ENCODE data around the gene PLEKHA6. TPM values are rescaled to one million over a fixed set of nuclear protein-coding genes. Genes with fewer than 3 reads are reported as not detected.

PLEKHA6 gene
- total RNA-seq, 2 donors from 2014 or later: 24.5 to 49.3 TPM

GRCh38 chr1:204401730-204402129 is 42.0 kb upstream of the PLEKHA6 start:
- TF ChIP-seq POLR2A (IDR thresholded peaks at IDR 0.05) (no peak), POLR2AphosphoS5 (IDR thresholded peaks at IDR 0.05) (no peak), CTCF (IDR thresholded peaks at IDR 0.05) (no peak)
- Histone ChIP-seq H3K4me3 (no peak overlapping the region), H3K27me3 (replicated peaks; ENCODE audit: insufficient read depth) (no peaks in the 10 kb centered on the region), H3K9me3 (no peaks in the 10 kb centered on the region), H3K36me3 (no peaks in the 10 kb centered on the region), H3K4me1 (replicated peaks) (no peaks in the 10 kb centered on the region), H3K27ac (no peak overlapping the region)
- DNase-seq (ENCODE audit: low spot score): no peak
- intact Hi-C loops (cut with DNase I): no loop called here
- 89% methylated on average over 3 of the region's 3 CpGs for WGBS

- H3K27me3 ChIP-seq (replicated peaks; ENCODE audit: insufficient read depth): no peaks in the 10 kb centered on the region
- 85% methylated on average over 6 of the region's 6 CpGs for WGBS
- H3K4me1 ChIP-seq (replicated peaks): no peaks in the 10 kb centered on the region
- H3K27ac ChIP-seq: no peak overlapping the region
- intact Hi-C loops (cut with DNase I): no loop called here
- H3K9me3 ChIP-seq: no peaks in the 10 kb centered on the region
- DNase-seq (ENCODE audit: low spot score): no peak
- H3K36me3 ChIP-seq: no peaks in the 10 kb centered on the region
- H3K4me3 ChIP-seq: no peak overlapping the region
- TF ChIP-seq CTCF (IDR thresholded peaks at IDR 0.05) (no peak), POLR2A (IDR thresholded peaks at IDR 0.05) (no peak), POLR2AphosphoS5 (IDR thresholded peaks at IDR 0.05) (no peak)
Observed at GRCh38 chr1:204400882-204401510, 41.3 kb upstream of the PLEKHA6 start.

GRCh38 chr1:204398197-204399125 is 38.7 kb upstream of the PLEKHA6 start:
- Histone ChIP-seq H3K27ac (peak overlapping the region in 1 of 2 donors; percentile 12), H3K4me3 (no peak overlapping the region), H3K27me3 (replicated peaks; ENCODE audit: insufficient read depth) (no peaks in the 10 kb centered on the region), H3K36me3 (no peaks in the 10 kb centered on the region), H3K9me3 (no peaks in the 10 kb centered on the region), H3K4me1 (replicated peaks) (no peaks in the 10 kb centered on the region)
- peak; percentile 84 for DNase-seq (ENCODE audit: low spot score)
- 66% methylated on average over 7 of the region's 7 CpGs for WGBS
- intact Hi-C loops (cut with DNase I): no loop called here
- TF ChIP-seq CTCF (IDR thresholded peaks at IDR 0.05) (peak; percentile 48 to 87 (median 84)), POLR2A (IDR thresholded peaks at IDR 0.05) (no peak), POLR2AphosphoS5 (IDR thresholded peaks at IDR 0.05) (peak; percentile 80)

- no peaks in the 10 kb centered on the region for H3K36me3 ChIP-seq
- no peaks in the 10 kb centered on the region for H3K9me3 ChIP-seq
- no peaks in the 10 kb centered on the region for H3K4me1 ChIP-seq (replicated peaks)
- no peak for DNase-seq (ENCODE audit: low spot score)
- WGBS: 84% methylated on average over 4 of the region's 4 CpGs
- no peak overlapping the region for H3K4me3 ChIP-seq
- no peaks in the 10 kb centered on the region for H3K27me3 ChIP-seq (replicated peaks; ENCODE audit: insufficient read depth)
- no peak overlapping the region for H3K27ac ChIP-seq
- TF ChIP-seq POLR2A (IDR thresholded peaks at IDR 0.05) (no peak), CTCF (IDR thresholded peaks at IDR 0.05) (no peak)
- intact Hi-C loops (cut with DNase I): no loop called here
Observed at GRCh38 chr1:204396015-204396583, 36.4 kb upstream of the PLEKHA6 start.

All from prostate gland (tissue), 2 donors.